PFSK-1 (cell line): Measurements from ENCODE around the gene BCL11B.

Experiments used
- FOXP2 ChIP-seq: optimal IDR thresholded peaks from 2 replicates; pipeline ENCODE3; 2011; ENCODE audit warnings: borderline replicate concordance, control low read depth, inconsistent platforms; ENCODE audit not compliant: insufficient read depth; ENCODE audit errors: extremely low read length, extremely low read depth
- POLR2AphosphoS5 ChIP-seq: IDR thresholded peaks from 2 replicates; pipeline ENCODE4 v1.6.1; 2012; ENCODE audit warnings: low read depth, mild to moderate bottlenecking, control low read depth, low read length, moderate library complexity
- SIN3A ChIP-seq: IDR thresholded peaks from 2 replicates; pipeline ENCODE4 v1.6.1; 2012; ENCODE audit warnings: mild to moderate bottlenecking, low read length, moderate library complexity, borderline replicate concordance; ENCODE audit not compliant: insufficient read depth
- TAF1 ChIP-seq: IDR thresholded peaks from 2 replicates; pipeline ENCODE4 v1.6.1; 2012; ENCODE audit warnings: low read length, control low read depth, borderline replicate concordance; ENCODE audit not compliant: insufficient read depth
- TF ChIP-seq, protein P1 (sequence below), 2 experiments: IDR thresholded peaks; 2 replicates each; pipeline versions ENCODE4 v1.6.1 to v1.8.0; 2011 to 2012; ENCODE audit warnings: low read depth in 2 of 2, low read length in 2 of 2, control low read depth in 1 of 2, inconsistent platforms in 1 of 2, mild to moderate bottlenecking in 1 of 2, moderate library complexity in 1 of 2; ENCODE audit not compliant: insufficient read depth in 1 of 2

The BCL11B gene

DNA sequence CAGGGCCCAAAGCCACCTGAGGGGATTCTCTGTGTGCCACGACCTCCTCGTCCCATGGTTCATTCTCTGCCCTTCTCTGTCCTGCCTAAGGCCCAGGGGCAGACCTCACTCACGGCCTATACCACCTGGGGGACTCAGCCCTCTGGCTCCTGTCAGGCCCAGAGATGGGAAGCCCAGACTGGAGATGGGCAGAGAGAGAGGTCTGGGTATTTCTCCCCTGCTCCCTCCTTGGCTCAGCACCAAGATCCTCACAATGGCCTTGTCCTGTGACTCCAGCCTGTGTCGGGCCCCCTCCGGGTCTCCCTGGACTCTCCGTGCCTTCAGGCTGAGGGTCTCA is 46.9 kb upstream of the BCL11B start:
- TF ChIP-seq TAF1 = no peak
- TF ChIP-seq, protein P1, sequence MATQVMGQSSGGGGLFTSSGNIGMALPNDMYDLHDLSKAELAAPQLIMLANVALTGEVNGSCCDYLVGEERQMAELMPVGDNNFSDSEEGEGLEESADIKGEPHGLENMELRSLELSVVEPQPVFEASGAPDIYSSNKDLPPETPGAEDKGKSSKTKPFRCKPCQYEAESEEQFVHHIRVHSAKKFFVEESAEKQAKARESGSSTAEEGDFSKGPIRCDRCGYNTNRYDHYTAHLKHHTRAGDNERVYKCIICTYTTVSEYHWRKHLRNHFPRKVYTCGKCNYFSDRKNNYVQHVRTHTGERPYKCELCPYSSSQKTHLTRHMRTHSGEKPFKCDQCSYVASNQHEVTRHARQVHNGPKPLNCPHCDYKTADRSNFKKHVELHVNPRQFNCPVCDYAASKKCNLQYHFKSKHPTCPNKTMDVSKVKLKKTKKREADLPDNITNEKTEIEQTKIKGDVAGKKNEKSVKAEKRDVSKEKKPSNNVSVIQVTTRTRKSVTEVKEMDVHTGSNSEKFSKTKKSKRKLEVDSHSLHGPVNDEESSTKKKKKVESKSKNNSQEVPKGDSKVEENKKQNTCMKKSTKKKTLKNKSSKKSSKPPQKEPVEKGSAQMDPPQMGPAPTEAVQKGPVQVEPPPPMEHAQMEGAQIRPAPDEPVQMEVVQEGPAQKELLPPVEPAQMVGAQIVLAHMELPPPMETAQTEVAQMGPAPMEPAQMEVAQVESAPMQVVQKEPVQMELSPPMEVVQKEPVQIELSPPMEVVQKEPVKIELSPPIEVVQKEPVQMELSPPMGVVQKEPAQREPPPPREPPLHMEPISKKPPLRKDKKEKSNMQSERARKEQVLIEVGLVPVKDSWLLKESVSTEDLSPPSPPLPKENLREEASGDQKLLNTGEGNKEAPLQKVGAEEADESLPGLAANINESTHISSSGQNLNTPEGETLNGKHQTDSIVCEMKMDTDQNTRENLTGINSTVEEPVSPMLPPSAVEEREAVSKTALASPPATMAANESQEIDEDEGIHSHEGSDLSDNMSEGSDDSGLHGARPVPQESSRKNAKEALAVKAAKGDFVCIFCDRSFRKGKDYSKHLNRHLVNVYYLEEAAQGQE (IDR thresholded peaks at IDR 0.05; ENCODE audit: insufficient read depth in 1 of 2, low read depth in 2 of 2, low read length in 2 of 2) = no peak
- TF ChIP-seq SIN3A = no peak
- no peak for TF ChIP-seq FOXP2
- no peak for TF ChIP-seq POLR2AphosphoS5

DNA sequence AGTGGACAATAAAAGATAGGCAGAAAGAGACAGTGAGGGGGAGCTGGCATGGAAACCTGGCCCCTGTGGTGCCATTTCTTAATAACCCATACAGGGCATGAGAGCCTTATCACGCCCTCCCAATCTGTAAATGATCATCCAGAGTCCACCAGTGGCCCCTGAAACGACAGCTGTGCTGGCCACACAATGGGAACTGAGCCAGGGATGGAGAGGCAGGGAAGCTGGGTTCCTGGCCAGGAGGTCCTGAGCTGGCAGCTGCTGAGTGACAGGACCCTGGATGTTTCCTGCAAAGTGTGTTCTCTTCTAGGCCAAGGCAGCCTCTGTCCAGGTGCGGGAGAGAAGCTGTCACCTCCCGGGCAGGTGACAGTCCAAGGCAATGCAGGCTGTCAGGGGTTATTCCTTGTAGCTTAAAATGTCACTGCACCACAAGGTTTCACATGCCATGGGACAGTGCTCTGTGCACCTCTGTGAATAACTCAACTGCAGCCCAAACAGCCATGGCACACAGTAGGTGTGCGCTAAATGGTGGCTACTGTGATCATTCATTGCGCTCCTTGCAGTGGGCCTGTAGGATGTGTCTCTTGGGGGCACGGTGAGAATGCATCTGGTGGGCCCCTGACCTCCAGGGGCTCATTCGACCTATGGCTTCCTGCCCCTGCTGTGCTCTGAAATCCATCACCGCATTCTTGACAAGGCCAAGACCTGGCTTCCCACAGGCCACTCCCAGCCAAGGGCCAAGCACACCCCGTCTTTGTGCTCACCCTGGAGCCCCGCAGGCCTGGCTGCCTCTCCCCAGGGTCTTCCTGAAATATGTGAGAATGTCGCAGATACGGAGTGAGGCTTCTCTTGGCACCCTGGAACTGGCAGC is 46.3 kb upstream of the BCL11B start:
- TF ChIP-seq POLR2AphosphoS5 (no peak), FOXP2 (no peak), TAF1 (no peak), SIN3A (no peak)
- TF ChIP-seq, protein P1 (IDR thresholded peaks at IDR 0.05; ENCODE audit: insufficient read depth in 1 of 2, low read depth in 2 of 2, low read length in 2 of 2) = no peak

DNA sequence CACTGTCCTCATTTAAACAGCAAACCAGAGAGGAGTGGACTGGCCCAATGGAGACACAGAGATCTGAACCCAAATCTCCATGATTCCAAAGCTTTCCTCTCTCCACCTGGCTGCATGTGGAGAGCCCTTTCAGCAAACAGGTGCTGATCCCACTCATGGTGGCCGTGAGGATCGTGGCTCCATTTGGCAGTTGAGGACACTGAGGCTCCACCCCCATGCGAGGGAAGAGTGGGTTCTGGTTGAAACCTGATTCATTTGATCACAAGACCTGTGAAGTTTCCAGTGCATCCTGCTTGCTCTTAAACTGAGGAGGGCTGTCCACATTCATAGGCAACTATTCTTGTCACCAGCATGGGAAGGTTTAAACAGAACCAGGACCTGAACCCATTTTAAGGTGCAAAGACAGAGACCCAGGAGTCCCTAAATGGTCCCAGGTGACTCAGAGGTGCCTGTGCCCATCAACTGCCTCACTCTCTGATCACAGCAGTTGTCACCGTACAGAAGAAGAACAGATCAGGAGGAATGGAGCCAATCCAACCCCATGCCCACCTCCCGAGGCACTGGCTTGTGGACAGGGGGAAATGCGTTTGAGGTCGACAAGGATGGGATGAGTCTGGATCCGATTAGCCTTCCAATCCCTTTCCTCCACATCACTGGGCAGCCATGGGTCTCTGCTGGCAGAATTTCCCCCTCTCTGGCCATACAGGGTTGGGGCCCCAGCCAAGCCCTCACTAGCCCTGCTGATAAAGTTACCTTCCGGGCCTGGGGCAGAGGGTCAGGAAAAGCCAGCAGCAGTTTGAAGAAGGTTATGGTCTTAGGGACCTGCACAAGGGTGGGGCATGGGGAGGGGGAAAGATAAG is 45.5 kb upstream of the BCL11B start:
- no peak for TF ChIP-seq TAF1
- TF ChIP-seq POLR2AphosphoS5 = no peak
- TF ChIP-seq SIN3A = no peak
- TF ChIP-seq, protein P1 (IDR thresholded peaks at IDR 0.05; ENCODE audit: insufficient read depth in 1 of 2, low read depth in 2 of 2, low read length in 2 of 2) = no peak
- no peak for TF ChIP-seq FOXP2

DNA sequence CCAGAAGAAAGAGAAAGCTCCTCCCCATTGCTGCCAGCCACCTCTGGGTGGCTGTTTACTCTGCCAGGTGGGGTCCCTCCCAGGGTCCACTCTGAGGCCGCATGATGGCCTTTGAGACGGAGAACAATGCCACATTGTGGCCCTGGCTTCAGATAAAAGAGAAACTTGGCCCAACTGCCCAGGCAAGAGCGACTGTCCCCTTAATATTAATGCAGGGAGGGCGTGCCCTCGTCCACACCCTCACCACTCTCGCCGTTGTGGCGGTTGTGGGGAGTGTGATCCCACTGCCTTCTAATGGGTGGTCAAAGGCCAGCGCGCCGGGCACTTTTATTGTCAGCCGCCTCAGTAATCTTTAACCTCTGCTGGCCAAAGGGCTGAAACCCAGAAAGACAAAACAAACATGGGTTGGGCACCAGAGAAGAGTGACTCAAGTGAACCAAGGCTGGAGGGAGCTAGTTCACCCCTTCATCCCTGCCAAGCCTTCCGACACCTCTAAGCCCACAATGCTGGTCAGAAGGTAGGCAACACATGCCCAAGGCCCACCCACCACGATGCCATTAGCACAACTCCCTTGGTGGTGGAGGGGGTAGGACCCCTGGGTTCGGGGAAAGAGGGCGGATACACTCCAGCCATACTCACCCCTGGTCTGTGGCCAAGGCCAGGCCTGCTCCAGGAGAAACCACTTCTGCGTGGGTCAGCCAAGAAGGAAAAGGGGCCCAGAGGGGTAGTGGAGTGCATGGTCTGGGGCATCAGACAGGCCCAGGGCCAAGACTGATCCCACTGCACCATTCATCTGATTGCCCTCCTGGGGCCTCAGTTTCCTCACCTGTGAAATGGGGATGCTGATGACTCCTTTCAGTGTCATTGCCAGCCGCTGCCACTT is 44.5 kb upstream of the BCL11B start:
- TF ChIP-seq POLR2AphosphoS5 (no peak), TAF1 (no peak)
- TF ChIP-seq, protein P1 (IDR thresholded peaks at IDR 0.05; ENCODE audit: insufficient read depth in 1 of 2, low read depth in 2 of 2, low read length in 2 of 2) = no peak
